GM19467 (cell line): ENCODE results near the gene PLPPR5.
"Not testable (repeated sequence)": the region's sequence is repeated elsewhere in the genome, so short reads cannot be mapped to it uniquely, and the experiment has no call there.

Experiments
- ATAC-seq: cut with Tn5 transposase; IDR thresholded peaks from one replicate; pipeline ENCODE4 v1.9.1; 2021; ENCODE audit warnings: mild to moderate bottlenecking, moderate library complexity; ENCODE audit not compliant: unreplicated experiment

Gene PLPPR5, protein sequence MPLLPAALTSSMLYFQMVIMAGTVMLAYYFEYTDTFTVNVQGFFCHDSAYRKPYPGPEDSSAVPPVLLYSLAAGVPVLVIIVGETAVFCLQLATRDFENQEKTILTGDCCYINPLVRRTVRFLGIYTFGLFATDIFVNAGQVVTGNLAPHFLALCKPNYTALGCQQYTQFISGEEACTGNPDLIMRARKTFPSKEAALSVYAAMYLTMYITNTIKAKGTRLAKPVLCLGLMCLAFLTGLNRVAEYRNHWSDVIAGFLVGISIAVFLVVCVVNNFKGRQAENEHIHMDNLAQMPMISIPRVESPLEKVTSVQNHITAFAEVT

DNA sequence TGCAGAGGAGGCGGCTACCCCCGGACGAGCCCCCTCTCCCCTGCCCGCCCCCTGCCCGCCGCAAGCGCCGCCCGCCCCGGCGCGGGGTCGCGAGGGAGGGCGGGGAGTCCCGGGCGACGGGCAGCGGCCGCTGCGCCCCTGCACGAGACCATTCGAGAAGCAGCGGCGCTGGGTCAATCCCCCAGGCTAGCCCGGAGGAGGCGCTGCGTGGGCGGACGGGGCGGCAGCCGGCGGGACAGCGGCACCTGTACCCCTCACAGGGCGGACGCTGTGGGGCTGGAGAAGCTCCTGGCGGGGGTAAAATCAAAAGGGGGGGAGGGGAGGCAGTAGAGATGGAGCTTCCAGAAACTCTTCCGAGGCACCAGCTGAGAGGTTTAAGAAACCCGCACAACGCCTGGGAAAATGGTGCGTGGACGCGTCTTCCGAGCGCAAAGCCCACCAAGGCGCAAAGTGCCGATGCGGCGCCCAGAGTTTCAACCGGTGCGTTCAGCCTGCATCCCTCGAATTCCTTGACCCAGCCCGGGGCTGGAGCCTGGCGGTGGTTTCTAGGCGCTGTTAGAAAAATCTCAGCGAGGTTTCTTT, at the start of gene PLPPR5:
Gene PLPPR5 (minus strand): TSS at position 1 of the 582 bp plus-strand sequence. CDS start 190 bp downstream, outside the sequence.
- peak; percentile 51 for ATAC-seq

DNA sequence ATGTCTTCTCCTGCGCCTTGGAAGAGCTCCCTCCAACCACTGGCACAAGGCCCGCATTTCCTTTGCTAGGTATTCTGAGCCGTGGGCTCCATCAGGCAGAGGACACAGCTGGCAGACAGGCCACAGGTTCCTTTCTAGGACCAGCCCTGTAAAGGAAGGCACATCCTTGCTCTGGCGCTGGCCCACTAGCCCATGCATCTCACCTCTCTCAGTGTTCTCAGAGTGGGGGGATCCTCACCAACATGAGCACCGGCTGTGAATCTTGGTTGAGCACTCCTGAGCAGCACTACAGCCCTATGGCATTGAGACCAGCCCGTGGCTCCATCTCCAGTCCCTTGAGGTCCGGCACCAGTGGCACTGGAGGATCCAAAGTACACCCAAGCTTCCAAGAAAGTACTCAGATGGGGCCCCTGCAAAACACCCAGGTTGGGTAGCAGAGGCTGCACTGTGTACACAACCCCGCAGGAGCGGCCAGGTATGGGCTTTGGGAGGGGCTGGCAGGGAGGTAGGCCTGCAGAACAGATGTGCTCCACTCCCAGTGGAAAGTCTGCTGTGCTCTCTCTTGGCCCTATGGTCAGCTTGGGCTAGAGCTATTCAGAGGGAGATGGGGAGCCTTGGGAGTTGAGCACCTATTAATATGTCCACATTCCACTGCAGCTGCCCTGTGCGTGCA, 47.1 kb upstream of the PLPPR5 start:
- ATAC-seq, result no peak

DNA sequence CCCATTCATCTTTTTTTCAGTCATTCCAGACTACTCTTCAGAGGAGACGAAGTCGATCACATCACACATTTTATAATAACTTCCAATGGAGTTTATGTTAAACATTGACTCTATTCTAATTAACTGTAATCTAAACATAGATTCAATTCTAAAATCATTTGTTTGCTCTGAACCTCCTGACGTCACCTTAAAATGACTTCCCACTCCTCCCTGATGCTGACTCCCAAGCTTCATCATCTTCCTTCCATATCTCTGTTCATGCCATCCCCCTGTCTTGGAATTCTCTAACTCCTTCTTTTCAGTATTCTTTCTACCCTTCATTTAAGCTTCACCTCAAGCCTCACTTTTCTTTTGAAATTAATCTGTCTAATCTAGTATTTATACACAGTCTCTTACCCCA, 45.1 kb upstream of the PLPPR5 start:
- no peak for ATAC-seq

DNA sequence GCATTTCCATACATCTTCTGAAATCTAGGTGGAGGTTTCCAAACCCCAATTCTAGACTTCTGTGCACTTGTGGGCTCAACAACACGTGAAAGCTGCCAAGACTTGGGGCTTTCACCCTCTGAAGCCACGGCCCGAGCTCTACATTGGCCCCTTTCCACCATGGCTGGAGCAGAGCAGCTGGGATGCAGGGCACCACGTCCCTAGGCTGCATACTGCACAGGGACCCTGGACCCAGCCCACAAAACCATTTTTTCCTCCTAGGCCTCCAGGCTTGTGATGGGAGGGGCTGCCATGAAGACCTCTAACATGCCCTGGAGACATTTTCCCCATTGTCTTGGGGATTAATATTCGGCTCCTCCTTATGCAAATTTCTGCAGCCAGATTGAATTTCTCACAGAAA, 32.1 kb upstream of the PLPPR5 start:
- ATAC-seq, result not testable (repeated sequence)

DNA sequence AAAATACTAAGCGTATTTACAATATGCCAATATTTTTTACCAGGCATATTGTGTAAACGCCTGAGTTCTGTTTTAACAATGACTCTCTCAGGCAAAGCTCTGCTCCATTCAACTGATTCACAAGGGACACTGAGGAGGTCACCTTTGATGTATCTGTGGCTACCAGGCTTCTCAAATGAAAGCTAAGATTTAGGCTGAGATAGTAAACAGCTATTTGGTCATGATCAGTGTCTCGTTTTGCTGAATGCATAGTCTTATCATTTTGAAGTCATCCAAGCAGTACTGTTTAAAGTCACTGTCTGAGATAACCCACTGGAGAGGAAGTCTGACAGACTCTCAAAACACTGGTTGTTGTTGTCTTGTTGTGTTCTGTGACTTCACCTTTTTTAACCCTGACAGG, 13.7 kb upstream of the PLPPR5 start:
- ATAC-seq, result no peak

DNA sequence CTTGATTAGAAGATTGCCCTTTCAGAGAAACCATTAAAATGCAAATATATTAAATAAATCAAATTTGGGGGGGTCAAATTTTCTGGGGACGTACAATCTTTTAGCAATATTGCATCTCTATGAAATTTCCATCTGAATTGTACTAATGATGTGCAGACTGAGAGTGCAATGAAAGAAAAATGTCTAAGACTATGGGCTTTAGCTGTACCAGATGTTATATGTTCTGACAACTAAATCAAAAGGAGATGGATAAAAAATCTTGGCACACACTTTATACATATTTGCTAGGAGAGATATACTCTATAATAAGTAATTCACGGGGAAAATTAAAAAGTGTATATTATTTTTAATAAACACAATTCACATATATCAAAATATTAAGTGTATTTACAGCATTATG, 13.0 kb upstream of the PLPPR5 start:
- ATAC-seq, result no peak

DNA sequence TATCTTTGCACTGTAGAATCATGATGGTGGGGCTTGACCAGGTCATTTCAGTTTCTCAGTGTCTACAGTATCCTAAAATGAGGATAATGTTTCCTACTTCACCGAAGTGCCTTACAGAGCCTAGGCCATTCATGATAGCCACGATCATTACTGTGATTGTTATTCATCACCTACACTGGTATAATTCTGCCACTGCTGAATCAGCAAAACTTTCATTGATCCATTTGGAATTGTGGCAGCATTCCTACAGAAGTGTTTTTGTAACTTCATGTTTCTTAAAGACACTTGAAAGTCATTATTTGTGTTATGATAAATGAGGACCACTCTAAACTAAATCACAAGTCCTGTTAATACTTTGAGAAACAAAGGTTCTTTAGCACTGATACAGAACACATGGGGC, 6.0 kb upstream of the PLPPR5 start:
- ATAC-seq, result no peak

DNA sequence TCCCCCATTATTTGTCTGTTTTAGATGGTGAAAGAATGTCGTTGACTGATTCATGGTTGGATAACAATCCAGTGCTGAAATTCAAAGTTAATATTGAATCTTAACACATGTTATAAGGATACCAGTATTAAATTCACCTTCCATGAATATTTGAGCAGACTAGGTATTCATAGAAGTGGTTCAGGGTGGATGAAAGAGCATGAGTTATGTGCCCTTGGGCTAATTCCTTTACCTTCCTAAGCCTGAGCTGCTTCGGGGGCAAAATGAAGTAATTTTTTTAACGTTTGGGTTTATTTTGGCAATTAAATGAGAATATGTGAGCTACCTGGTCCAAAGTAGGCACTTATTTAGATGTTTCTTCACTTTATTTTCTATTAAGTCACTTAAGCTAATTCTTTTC, 2.7 kb upstream of the PLPPR5 start:
- no peak for ATAC-seq

DNA sequence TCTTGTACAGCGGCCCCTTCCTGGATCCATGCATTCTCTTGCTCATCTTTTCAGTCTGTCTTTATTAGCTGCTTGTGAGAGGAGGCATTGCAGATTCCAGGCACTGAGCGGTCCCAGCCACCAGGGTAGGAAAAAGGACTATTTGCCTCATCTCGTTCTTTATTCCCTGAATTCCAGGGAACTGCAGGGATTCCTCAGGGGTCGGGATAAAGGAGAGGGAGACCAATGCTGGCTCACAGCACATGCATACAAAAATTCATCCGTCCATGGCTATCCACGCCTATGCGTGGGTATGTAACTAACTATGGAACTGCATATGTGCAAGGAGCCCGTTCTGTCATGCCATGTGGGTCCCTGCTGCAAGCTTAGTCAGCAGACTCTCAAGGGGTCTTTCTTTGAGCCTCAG, 879 bp upstream of the PLPPR5 start:
- ATAC-seq, result no peak

DNA sequence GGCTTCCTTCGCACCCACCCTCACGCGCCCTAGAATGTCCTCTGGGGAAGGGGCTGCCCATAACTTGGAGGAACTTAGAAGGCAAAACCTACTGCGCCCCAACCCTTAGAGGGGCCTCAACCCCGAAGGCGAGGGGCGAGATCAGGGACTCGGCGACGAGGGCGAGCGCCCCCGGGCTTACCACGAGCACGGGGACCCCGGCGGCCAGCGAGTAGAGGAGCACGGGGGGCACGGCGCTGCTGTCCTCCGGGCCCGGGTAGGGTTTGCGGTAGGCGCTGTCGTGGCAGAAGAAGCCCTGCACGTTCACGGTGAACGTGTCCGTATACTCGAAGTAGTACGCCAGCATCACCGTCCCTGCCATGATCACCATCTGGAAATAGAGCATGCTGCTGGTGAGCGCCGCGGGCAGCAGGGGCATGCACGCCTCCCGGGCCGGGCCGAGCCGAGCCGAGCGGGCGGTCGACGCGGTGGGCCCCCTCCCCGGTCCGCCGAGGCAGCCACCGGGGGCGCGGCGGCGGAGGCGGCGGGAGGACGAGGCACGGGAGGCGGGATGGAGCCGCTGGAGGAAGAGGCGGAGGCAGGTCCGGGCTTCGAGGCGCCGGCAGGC, 304 bp downstream of the PLPPR5 start:
- no peak for ATAC-seq

DNA sequence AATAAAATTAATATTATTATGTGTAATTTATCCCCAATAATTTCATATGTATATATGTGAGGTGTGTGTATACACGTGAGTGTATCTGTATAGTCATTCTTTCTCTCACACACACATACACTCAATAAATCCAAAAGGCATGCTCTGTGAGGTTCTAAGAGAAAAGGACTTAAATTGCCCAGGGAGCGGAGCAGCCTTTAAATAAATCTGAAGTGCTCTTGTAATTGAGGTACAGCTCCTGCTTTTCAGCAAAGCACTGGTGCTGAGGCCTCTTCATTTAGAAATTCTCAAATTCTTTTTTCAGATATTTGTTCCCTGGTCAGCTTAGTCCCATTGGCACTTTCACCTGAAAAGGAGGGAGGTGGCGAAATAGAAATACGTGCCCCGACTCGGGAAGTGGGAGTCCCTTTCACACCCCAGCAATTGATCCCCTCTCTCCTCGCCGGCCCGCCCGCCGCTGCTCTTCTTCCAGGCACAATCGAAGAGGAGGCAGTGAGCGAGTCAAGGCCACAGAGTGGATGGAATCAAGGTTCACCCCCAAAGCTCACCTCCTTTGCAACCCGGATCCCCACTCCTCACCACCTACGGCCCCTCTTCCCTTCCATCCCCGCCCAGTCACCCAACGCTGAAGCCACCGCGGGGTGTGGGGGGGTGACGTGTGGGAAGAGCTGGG, 944 bp downstream of the PLPPR5 start:
- no peak for ATAC-seq

DNA sequence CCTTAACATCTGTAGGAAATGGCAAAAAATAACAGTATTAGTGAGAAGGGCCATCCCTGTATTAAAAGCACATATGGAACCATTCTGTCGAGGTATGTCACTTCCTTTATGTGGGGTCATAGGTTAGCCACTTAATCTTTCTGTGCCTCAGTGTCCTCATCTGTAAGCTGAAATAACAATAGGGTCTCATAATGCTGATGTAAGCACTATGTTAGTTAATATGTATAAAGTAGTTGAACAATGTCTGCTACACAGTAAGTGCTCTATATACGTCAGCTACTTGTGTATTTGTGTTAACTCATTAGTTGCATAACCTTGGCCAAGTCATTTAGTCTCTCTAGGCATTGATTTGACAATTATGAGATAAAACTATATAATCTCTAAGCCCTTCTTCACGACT, 11.8 kb downstream of the PLPPR5 start:
- no peak for ATAC-seq

DNA sequence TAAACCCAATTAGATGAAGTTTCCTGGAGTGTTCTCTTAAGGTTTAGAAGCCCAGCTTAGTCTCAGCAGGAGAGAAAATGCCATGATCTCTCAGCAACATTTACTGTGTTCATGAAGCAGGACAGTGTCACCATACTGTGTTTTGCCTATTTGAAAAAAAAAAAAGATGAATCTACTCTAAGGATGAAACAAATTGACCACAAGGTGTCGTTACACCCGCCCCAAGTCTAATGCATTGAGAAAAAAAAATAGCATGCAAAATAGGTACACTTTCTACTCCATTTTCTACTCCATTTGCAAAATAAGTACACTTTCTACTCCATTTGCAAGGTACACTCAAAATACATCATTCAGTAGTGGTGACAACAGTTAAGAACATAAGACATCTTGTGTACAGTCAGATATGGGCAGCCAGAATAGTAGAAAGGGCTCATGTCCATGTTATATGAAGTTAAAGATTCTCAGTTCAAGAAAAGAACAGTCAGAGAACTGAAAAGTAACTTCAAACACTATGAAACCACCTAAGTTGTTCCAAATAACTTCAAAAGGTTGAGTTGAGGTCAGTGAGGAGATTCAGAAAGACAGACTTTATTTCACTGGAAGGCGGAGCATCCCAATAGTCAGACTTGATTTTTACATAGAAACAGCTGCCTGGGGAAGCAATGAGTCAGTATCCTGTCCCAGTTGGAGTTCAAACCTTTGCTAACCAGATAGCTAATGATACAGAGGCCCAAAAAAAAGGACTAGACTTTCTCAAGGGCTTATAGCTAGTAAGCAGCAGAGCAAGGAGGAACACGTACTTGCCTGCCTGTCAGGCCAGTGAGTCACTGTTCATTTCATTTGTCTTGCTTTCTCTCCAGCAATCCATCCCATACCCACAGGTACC, 13.3 kb downstream of the PLPPR5 start:
- ATAC-seq, result no peak

DNA sequence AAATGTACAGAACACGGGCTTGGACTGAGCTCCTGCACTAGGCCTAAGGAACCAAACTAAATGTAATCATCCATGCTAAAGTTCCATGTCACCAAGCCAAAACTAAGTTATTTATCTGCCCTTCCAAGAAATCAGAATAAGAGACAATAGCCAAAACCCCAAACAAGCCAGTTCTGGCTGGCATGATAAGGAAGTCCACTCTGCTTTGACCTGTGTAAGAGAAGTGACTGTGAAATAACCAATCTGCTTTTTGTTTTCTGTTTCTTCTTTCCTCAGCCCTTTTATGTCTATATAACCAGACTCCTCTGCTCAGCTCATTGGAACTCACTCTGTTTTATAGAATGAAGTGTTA, 15.1 kb downstream of the PLPPR5 start:
- no peak for ATAC-seq

DNA sequence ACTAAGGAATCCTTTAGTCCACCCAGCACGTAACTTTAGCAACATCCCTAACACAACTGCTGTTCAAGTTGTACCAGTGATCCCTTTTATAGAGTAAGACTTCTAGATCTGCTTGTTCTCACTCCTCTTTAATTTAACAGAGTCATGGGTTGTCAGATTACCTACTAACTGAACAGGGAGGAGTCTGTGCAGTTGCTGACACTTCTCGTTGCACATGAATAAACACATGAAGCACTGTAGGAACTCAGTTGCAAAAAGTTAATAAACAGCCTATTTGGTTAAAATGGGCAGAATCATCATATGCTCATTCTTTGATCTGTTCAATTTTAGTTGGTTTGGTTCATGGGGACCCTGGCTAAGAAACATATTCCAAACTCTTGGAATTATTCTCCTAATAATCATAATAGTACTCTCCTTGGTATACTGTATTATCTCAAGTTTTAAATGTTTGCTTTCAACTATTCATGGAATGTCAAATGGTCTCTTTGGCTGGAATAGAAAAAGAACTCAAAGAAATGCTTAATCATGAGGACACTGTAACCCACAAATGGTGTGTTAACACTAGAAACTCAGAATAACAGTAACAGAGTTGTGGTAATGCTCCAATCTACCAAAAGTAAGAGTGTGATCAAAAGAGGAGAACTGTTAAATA, 15.6 kb downstream of the PLPPR5 start:
- ATAC-seq, result peak; percentile 86

DNA sequence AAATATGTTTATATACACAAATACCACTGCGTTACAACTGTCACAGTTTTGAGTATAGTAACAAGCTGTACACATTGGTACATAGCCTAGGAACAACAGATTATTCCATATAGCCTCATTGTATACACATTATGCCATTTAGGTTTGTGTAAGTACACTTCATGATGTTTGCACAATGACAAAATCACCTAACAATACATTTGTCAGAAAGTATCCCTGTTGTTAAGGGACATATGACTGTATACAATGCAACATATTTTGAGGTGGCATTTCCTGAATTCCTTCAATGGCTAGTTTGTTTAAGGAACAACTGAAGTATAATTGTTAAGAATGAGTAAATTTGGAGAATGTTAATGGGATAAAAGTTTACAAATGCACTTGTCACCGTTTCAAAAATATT, 19.0 kb downstream of the PLPPR5 start:
- no peak for ATAC-seq

DNA sequence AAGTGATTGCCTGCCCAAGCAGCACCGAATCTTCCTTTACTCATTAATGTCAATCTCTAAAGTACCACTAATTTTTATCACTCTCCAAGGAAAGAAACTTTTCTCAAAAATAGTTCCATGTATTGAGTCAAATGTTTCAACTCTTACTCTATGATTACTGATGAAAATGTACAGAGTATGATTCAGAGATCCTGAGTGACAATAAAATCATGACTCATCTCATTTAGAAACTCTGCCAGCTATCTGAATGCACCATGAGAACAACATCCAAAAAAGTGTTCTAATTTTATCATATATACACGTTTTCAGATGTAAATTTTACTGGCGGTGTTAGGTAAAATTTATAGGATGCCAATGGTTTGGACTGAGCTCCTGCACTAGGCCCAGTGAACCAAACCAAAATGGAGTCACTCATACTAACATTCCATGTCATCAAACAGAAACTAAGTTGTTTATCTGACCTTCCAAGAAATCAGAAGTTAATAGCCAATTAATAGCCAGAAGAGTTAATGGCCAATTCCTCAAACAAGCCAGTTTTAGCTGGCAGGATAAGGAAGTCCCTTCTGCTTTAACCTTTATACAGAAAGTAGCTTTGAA, 22.6 kb downstream of the PLPPR5 start:
- ATAC-seq, result no peak

DNA sequence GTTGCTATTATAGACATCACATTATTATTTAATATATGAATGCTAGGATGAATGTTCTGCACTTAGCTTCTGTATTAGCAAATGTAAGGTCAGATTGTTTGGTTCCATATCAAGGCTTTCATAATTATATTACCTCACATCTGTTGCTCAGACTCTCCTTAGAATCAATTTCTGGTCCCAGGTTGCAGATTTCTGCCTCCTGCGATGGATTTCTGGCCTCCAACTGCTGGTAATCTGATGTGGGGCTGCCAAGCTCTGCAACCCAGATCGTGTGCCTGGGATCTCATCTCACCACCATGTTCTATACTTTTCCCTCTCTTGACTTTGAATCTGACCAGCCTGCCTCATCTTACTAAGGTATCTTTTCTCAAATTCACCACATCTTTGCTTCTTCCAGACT, 25.2 kb downstream of the PLPPR5 start:
- no peak for ATAC-seq

DNA sequence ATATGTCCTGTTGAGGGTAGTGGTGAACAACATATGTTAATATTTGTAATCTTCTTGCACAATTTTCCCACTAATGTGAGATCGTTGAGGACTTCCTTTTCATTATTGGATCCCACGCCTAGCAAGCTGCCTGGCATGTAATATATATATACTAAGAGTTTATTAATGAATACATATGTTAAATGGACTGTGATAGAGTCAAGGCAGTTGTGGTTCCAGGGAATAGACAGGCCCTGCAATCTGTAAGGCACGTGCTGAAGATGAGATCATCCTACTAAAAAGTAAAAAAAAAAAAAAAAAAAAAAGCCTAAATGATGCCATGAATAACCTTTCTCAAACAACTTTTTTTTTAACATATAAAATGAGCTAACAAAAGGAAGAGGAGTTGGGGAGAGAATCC, 28.9 kb downstream of the PLPPR5 start:
- no peak for ATAC-seq

DNA sequence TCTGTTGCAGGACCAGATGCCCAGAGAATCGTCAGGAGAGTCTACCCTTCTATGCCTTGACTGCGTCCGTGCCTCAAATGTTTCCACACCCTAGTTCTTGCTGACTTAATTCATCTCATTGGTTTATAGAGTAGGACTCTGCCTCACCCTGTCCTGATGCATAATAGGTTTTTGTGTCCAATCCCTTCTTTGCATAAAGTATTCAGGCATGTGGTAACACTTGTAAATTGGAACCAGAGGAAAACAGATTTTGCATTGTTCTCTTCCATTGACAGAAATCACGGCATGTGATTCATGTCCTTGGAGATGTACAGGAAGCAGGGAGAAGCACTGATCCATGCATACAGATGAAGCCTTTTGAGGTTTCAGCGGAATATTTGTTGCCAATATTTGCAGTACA, 29.5 kb downstream of the PLPPR5 start:
- ATAC-seq, result no peak
